Measurements from ENCODE around the gene CDH13.

CDH13 gene

DNA sequence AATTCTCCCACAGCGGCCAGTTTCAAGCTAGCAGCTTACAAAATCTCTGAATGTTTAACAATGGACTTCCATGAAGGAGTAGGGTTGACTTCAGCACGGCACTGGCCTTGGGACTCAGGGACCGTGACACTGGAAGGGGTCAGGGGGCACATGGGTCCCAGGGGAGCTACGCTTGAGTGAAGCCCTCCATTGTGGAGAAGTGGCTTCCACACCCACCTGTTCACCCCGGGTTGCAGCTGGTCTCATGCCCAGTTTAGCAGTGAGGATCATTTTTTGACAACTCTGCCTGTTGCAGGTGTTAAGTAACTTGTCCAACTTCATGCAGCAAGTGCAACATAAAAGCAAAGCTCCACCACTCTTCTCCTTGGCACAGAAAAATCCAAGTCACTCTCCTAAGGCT, 510.2 kb downstream of the CDH13 start:
- no peak for DNase-seq

- DNase-seq, result peak; percentile 19
Measured at GRCh38 chr16:83137326-83137781, 510.6 kb downstream of the CDH13 start.

- DNase-seq, result no peak
Measured at GRCh38 chr16:83137894-83138293, 511.1 kb downstream of the CDH13 start.

- no peak for DNase-seq
Measured at GRCh38 chr16:83138512-83138911, 511.7 kb downstream of the CDH13 start.

- DNase-seq, result no peak
Measured at GRCh38 chr16:83138976-83139690, 512.4 kb downstream of the CDH13 start.

DNA sequence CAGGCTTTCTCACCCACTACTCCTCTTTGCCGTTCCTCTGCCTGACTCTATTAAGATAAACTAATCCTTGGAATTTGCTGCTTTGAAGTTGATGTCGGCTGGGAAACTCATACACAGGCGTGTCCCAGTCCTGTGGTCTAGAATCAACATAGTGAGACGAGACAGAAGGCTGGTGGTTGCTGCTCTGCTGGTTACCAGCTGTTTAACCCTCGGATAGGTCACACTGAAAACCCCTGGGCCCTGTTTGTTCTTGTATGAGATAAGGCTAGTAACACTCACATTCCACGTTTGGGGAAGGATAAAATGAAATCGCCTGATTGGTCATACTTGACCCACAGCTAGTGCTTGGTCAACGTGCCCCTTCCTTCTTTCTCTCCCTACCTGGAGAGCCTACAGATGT, 517.0 kb downstream of the CDH13 start:
- peak; percentile 25 for DNase-seq

DNA sequence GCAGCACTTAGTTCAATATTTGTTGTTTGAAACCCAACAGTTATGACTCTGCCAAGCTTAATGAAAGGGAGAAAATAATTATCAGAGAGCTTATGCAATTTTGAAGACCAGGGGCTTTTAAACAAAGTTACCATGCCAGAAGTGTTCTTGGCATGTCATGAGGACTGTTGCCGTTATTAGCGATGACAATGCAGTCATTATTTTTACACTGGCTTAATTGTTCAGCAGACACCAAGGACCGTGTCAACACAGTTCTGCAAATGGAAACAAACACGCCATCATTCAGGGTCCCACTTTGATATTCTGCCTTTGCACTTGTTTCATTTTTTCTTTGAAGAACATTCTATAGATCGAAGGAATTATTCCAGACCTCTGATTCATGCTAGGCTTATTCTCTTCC, 518.5 kb downstream of the CDH13 start:
- no peak for DNase-seq

DNA sequence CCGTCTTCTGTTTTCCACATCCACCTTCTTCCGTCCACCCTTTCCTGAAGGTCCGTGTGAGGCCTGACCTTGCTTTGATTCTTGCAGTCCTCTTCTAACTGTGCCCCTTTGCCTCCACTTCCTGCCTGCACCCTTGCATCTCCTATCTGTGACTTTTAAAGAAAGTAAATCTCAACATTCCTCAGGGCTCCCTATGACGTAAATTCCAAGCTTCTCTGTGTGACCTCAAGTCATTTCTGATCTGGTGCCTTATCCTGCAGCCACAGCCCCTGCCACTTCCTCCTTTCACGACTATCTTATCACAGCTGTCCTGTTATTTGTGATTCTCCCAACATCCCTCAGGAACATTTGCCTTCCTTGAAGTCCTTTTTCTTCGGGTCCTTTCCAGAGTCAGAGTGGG, 520.5 kb downstream of the CDH13 start:
- no peak for DNase-seq

GRCh38 chr16:83158320-83158957, 531.7 kb downstream of the CDH13 start:
- DNase-seq, result no peak

- DNase-seq, result no peak
Measured at GRCh38 chr16:83159049-83159448, 532.3 kb downstream of the CDH13 start.

DNA sequence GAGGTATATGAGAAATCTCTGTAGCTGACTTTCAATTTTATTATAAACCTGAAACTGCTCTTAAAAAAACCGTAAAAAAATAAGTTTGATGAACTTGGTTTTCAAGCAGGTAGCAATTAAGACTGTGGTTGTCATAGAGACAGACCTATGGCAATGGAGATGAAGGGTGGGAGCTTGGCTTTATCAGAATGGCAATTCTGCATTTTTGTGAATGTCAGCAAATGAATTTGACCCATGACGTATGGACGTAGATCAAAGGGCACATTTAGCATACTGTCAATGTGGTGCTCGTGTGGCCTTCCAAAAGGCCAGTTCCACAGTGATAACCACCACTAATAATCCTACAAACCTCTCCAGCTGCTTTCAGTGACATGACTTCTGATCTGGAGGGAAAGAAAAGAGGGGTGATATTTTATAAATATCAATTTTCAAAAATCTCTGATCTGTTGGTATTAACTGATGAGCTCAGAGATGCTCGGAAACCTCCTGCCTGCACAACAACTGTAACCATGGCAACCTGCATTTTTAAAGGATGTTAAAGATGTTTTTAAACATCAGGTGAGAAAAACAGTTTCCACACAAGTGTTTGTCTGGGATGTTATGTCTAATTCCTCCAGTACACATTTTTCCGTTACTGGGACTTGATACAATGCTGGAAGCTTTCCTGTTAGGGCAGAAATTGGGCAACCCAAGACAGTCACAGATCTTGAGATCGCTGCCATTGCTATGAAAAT, 533.7 kb downstream of the CDH13 start:
- DNase-seq, result no peak

DNA sequence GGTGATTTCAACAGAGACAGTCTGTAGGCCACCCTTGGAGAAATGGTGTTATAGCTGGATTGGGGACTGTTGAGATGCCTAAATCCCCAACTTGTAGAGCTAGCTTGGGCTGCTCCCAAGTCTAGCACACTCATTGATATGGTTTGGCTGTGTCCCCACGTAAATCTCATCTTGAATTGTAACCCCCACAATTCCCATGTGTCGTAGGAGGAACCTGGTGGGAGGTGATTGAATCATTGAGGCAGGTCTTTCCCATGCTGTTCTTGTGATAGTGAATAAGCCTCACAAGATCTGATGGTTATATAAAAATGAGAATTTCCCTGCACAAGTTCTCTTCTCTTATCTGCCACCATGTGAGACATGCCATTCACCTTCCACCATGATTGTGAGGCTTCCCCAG, 536.0 kb downstream of the CDH13 start:
- no peak for DNase-seq

DNA sequence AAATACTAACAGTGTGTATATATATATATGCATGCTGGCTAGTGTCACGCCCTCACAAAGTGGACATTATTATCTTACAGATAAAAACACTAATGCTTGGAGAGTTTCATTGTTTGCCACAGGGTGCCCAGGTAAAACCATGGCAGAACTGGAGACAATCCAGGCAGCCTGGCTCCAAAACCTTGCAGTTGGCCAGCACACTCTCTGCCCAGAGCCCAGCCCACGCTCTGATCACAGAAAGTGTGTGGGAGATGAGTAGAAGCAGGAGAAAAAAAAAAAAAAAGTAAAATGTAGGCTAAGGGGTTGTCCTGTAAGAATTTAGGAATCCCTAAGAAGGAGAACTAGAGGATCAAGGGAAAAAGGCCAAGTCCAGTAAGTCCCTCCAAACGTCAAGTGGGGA, 538.0 kb downstream of the CDH13 start:
- no peak for DNase-seq

DNA sequence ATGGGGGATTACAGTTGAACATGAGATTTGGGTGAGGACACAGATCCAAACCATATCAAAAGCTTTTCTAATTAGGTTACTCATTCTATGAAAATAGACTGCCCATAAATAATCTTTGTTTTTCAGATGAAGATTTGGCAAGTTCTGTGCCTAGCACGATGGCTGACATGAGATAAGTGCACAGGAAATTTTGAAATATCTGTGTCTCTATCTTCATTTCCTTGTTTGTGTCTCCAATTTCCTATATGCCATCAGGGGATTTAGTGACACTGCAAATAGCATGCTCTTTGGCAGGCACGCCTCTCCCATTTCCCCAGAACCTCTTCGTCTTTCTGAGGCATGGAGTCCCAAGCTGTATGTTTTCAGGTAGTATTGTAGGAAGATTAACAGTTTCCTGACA, 544.6 kb downstream of the CDH13 start:
- DNase-seq, result no peak

- no peak for DNase-seq
Measured at GRCh38 chr16:83174671-83175070, 547.9 kb downstream of the CDH13 start.

DNA sequence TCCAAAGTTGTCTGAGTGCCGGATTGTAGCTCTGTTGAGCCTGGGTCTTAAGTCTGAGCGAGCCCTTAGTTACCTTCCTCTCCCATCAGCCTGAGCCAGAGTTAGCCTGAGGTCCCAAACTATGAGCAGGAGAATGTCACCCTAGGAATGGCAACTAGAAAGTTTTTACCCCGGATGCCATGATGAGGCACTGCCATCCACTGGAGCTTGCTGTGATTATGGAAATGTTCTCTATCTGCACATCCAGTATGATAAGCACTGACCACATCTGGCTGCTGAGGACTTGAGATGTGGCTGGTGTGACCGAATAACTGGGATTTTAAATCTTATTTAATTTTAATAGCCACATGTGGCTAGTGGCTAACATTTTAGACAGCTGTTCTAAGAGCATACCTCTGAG, 550.0 kb downstream of the CDH13 start:
- no peak for DNase-seq

GRCh38 chr16:83185902-83186301, 559.1 kb downstream of the CDH13 start:
- no peak for DNase-seq

DNA sequence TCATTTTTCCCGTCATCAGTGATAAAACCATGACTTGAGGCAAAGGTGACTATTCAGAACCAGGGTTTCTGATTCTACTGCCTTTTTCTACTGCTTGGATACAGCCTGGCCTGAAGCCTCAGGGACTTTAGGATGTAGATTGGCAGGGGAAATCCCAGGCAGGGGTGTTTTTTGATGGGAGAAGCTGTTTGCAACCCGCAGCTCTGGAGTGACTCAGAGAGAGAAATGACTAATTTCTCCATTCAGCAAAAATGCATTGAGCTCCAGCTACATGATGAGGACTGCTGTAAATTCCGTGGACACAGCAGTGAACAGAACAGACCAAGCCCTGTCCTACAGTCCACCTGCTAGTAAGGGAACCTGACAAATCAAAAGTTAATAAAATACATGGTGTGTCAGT, 560.6 kb downstream of the CDH13 start:
- DNase-seq, result peak; percentile 52

DNA sequence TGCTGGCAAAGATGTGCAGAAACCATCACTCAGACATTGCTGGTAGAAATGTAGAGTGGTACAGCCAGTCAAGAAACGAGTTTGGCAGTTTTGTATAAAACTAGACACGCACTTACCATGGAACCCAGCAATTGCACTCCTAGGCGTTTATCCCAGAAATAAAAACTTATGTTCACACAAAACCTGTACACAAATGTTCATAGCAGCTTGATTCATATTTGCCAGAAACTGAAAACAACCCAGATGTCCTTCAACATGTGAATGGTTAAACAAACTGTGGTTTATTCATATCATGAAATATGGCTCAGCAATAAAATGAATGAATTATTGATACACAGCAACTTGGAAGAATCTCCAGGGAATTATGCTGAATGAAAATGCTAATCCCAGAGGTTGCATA, 570.0 kb downstream of the CDH13 start:
- DNase-seq, result no peak

- DNase-seq, result no peak
Measured at GRCh38 chr16:83197450-83197849, 570.7 kb downstream of the CDH13 start.

DNA sequence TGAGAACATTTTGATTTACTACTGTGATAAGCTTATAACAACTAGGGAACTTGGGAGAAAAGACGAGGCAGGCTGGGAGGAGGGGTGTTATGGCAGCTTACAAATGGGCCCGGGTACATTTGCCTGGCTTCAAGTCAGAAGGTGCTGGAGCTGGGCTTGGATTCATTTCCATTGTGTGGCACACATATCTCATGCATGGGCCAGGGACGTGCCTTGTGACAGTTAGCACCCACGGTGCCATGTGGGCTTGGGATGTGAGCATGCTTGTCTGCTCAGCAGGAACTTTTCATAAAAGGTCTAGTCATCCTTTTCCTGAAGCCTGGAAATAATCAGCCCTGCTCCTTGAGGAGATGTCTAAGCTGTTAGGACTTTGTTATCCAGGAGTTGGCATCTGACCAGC, 572.2 kb downstream of the CDH13 start:
- DNase-seq, result no peak

DNA sequence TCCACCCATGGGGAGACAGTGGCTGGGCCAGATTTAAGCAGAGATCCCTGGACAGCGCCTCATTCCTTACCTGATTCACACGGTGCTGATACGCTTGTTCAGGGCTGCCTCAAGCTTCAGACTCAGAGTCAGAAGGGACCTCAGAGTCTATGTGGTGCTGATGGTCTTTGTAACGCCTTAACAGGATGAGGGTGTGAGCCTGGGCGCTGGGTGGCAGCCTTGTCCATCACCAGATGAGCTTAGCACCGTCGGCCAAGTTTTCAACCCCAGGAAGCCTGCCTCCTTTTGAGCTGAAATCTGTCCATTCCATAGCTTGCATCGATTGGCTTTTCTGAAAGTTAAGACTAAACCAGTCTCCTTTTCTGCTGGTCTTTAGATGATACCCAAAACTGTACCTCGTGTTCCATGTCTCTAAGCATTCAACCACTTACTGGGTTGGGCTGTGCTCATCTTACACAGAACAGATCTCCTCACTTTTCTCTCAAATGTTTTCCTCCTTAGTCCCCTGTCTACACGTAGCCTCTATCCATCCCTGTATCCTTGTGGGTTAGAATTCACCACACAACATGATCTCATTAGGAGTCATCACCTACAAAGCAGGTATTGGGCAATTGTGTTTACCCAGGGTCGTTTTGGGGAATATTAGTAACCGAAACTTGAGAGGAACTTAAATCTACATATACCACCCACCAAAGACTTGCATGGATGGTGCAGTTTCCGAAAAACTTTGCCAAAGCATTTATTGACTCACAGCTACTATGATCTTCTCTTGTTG, 573.4 kb downstream of the CDH13 start:
- DNase-seq, result no peak

DNA sequence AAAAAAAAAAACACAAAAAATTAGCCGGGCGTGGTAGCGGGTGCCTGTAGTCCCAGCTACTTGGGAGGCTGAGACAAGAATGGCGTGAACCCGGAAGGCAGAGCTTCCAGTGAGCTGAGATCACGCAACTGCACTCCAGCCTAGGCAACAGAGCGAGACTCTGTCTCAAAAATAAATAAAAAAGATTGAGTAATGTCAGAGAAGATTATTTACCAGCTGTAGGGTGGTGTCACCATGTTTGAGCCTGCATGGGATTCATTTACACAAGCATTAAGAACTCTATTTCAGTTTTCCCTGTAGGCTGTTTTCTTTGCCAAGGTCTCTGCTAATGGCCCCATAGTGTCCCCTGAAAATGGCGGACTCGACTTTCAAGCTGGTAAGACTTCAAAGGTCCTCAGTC, 575.0 kb downstream of the CDH13 start:
- no peak for DNase-seq

Measured in T1000 (cell line).